Erythroblast (primary cell): ENCODE results near the gene PRKCE.

ENCODE experiments used
- GATA1 ChIP-seq: IDR thresholded peaks from 2 replicates; pipeline ENCODE4 v1.6.1; 2011; ENCODE audit warnings: low read depth, mild to moderate bottlenecking, control low read depth, low read length, moderate library complexity
- POLR2A ChIP-seq: IDR thresholded peaks from 2 replicates; pipeline ENCODE4 v1.6.1; 2011; ENCODE audit warnings: mild to moderate bottlenecking, low read length

DNA sequence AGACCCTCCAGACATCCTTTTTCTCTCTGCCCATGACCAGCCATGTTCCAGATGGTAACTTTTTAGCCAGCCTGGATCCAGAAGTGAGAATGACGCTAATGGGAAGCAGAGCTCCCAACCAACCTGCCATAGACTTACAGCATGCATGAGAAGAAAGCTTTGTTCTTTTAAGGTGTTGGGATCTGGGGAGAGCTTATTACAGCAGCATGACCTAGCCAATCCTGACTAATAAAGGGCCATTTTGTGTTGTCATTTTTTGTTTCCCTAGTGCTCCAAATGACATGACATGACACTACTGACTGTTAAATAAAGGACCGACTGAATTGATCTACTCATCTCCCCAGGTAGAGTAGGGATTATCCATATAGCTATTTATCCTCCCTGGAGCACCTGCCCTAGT lies 5.2 kb upstream of the PRKCE start:
- TF ChIP-seq POLR2A (no peak), GATA1 (no peak)
